ENCODE data around the gene MYCBP2. TPM values are rescaled to one million over a fixed set of nuclear protein-coding genes. Genes with fewer than 3 reads are reported as not detected.

Gene MYCBP2
- polyA plus RNA-seq, 1 of the 3 experiments (the other 2 are of a cell fraction) = 18.5 TPM

- TF ChIP-seq USF2 (IDR thresholded peaks at IDR 0.05; ENCODE audit: borderline replicate concordance, low read depth, low read length) = no peak
- TF ChIP-seq RFX5 (IDR thresholded peaks at IDR 0.05; ENCODE audit: low read length) = no peak
- no peak for TF ChIP-seq SMC3 (IDR thresholded peaks at IDR 0.05; ENCODE audit: low read depth, low read length)
These were observed 233.2 kb downstream of the MYCBP2 start (continued) for GRCh38 chr13:77093735-77094134.

GRCh38 chr13:77084755-77085154, 242.1 kb downstream of the MYCBP2 start:
- Histone ChIP-seq H3K9me3 (no peaks in the 10 kb centered on the region), H2AFZ (ENCODE audit: low read depth) (no peak overlapping the region), H3F3A (replicated peaks; ENCODE audit: insufficient read depth) (no peaks in the 10 kb centered on the region), H3K4me2 (no peak overlapping the region), H3K27me3 (ENCODE audit: insufficient read depth) (no peaks in the 10 kb centered on the region), H3K9me2 (no peaks in the 10 kb centered on the region), H3K79me2 (ENCODE audit: insufficient read depth) (no peaks in the 10 kb centered on the region), H4K20me1 (ENCODE audit: insufficient read depth) (no peaks in the 10 kb centered on the region), H3K27ac (ENCODE audit: low read depth in 2 of 2, low read length in 1 of 2) (no peak overlapping the region), H3K4me1 (ENCODE audit: control insufficient read depth in 1 of 2, insufficient read depth in 2 of 2, low read depth in 1 of 2, low read length in 1 of 2) (no peaks in the 10 kb centered on the region), H3K9ac (no peak overlapping the region), H3K36me3 (replicated peaks in 1 of 2; ENCODE audit: control insufficient read depth in 1 of 2, insufficient read depth in 2 of 2, low read length in 1 of 2) (peaks cover 50 to 76% of the 10 kb centered on the region in 2 experiments), H3K4me3 (ENCODE audit: low read depth in 2 of 2, low read length in 1 of 2) (no peak overlapping the region)
- ChIA-PET POLR2A (no interaction called here), CTCF (interaction anchor here (0.6 kb wide), 1 partner anchor 681 kb away, joined by 3 read pairs; no protein-coding TSS in a partner anchor)
- TF ChIP-seq YY1 (IDR thresholded peaks at IDR 0.05; ENCODE audit: low read depth) = no peak
- no peak for TF ChIP-seq MXI1 (IDR thresholded peaks at IDR 0.05; ENCODE audit: low read depth, low read length)
- no peak for TF ChIP-seq IRF3 (IDR thresholded peaks at IDR 0.05; ENCODE audit: low read depth, low read length)
- no peak for TF ChIP-seq NRF1 (IDR thresholded peaks at IDR 0.05; ENCODE audit: low read depth, low read length)
- no peak for TF ChIP-seq PBX3 (IDR thresholded peaks at IDR 0.05)
- no peak for TF ChIP-seq USF1 (IDR thresholded peaks at IDR 0.05; ENCODE audit: borderline replicate concordance, low read depth)
- no peak for TF ChIP-seq EP300 (IDR thresholded peaks at IDR 0.05; ENCODE audit: borderline replicate concordance in 1 of 2, low read depth in 1 of 2, low read length in 1 of 2)
- no peak for TF ChIP-seq RAD21 (IDR thresholded peaks at IDR 0.05; ENCODE audit: low read length)
- TF ChIP-seq FOXM1 (IDR thresholded peaks at IDR 0.05; ENCODE audit: low read depth) = no peak
- no peak for TF ChIP-seq GATA2 (CRISPR knock-in tag; IDR thresholded peaks at IDR 0.05)
- no peak for TF ChIP-seq NFIC (IDR thresholded peaks at IDR 0.05; ENCODE audit: borderline replicate concordance)
- TF ChIP-seq MEF2A (IDR thresholded peaks at IDR 0.05; ENCODE audit: borderline replicate concordance, low read depth) = no peak
- no peak for TF ChIP-seq JUND (IDR thresholded peaks at IDR 0.05)
- TF ChIP-seq TAF1 (IDR thresholded peaks at IDR 0.05; ENCODE audit: borderline replicate concordance, low read depth, low read length) = no peak
- no peak for TF ChIP-seq ZBTB33 (IDR thresholded peaks at IDR 0.05; ENCODE audit: borderline replicate concordance, low read depth)
- no peak for TF ChIP-seq REST (IDR thresholded peaks at IDR 0.05; ENCODE audit: low read depth, low read length)
- TF ChIP-seq EZH2phosphoT487 (IDR thresholded peaks at IDR 0.05; ENCODE audit: borderline replicate concordance, low read depth) = no peak
- no peak for TF ChIP-seq RCOR1 (IDR thresholded peaks at IDR 0.05; ENCODE audit: low read length)
- TF ChIP-seq RXRA (IDR thresholded peaks at IDR 0.05; ENCODE audit: borderline replicate concordance, low read depth) = no peak
- TF ChIP-seq FOSL2 (IDR thresholded peaks at IDR 0.05; ENCODE audit: borderline replicate concordance, low read depth) = no peak
- no peak for DNase-seq
- 89% methylated on average over 2 of the region's 2 CpGs for WGBS (ENCODE audit: low lambda C conversion rate)
